ENCODE measurements around the gene CIC. TPM values are rescaled to one million over a fixed set of nuclear protein-coding genes. Genes with fewer than 3 reads are reported as not detected.

Gene CIC
- total and polyA plus RNA-seq, 9 of the 15 experiments (the other 6 are each of a cell fraction or from before 2014, with no cell fraction given): 0.07 to 44.7 (median 8.6) TPM

GRCh38 chr19:42253245-42254088 lies 15.6 kb upstream of the CIC start (continued):
- TF ChIP-seq ARID1B (IDR thresholded peaks at IDR 0.05) (0 out of 2 replicates have a peak, but pooled peaks have one; percentile 8), BHLHE40 (IDR thresholded peaks at IDR 0.05; ENCODE audit: low read length) (peak; percentile 81), TEAD2 (tag; IDR thresholded peaks at IDR 0.05) (no peak), BCL6 (CRISPR knock-in tag; IDR thresholded peaks at IDR 0.05) (no peak), ZBTB33 (CRISPR knock-in tag; IDR thresholded peaks at IDR 0.05) (no peak), BRD9 (IDR thresholded peaks at IDR 0.05; ENCODE audit: low read depth, partially characterized antibody) (no peak), ETS1 (conservative IDR thresholded peaks at IDR 0.05; ENCODE audit: control insufficient read depth, low read depth, low read length) (peak; percentile 78), PRMT5 (CRISPR knock-in tag; IDR thresholded peaks at IDR 0.05) (no peak), KDM2B (CRISPR knock-in tag; IDR thresholded peaks at IDR 0.05) (no peak), MYC (IDR thresholded peaks at IDR 0.05; ENCODE audit: low read depth, low read length) (peak; percentile 15; the same call in 1 of the 2 replicates), MYC (CRISPR knock-in tag; IDR thresholded peaks at IDR 0.05; ENCODE audit: borderline replicate concordance, low read depth) (no peak), HDAC2 (IDR thresholded peaks at IDR 0.05) (no peak; the same call in 1 of the 2 replicates), SAP30 (IDR thresholded peaks at IDR 0.05; ENCODE audit: borderline replicate concordance, insufficient read depth, low read depth, low read length, poor library complexity, severe bottlenecking) (no peak), RNF219 (CRISPR knock-in tag; IDR thresholded peaks at IDR 0.05) (no peak), SPI1 (IDR thresholded peaks at IDR 0.05; ENCODE audit: borderline replicate concordance, low read depth, low read length) (peak; percentile 98), CHAMP1 (IDR thresholded peaks at IDR 0.05) (no peak), CHD4 (IDR thresholded peaks at IDR 0.05; ENCODE audit: insufficient read depth, insufficient replicate concordance, low read depth, low read length, poor library complexity, severe bottlenecking) (no peak), E2F1 (CRISPR knock-in tag; IDR thresholded peaks at IDR 0.05) (no peak)
